Thoracic aorta (tissue), 2 donors: Measurements from ENCODE around the gene CAGE1. TPM values are rescaled to one million over a fixed set of nuclear protein-coding genes. Genes with fewer than 3 reads are reported as not detected.
"Not testable (repeated sequence)": the region's sequence is repeated elsewhere in the genome, so short reads cannot be mapped to it uniquely, and the experiment has no call there.

Experiments used
- ATAC-seq: fragments of 150-250 bp; one replicate; pipeline ENCODE4 v1.8.0; 2017; ENCODE audit warnings: low read depth; ENCODE audit not compliant: insufficient number of reproducible peaks, low FRiP score
- DNase-seq: peaks from one replicate; pipeline ENCODE4 v3.0.0-alpha.2; 2020; ENCODE audit warnings: low spot score
- H3K27ac ChIP-seq, 2 donors: fragments of 200-600 bp; sonication (generic); 1 replicate in 1 of 2; 2 replicates in 1 of 2; pipeline ENCODE4 v1.5.1; 2016; ENCODE audit warnings: mild to moderate bottlenecking in 2 of 2, moderate library complexity in 2 of 2
- H3K27me3 ChIP-seq: fragments of 200-600 bp; sonication (generic); replicated peaks from 2 replicates; pipeline ENCODE4 v1.6.0; 2016; ENCODE audit warnings: mild to moderate bottlenecking; ENCODE audit not compliant: insufficient read depth
- H3K36me3 ChIP-seq: fragments of 200-600 bp; sonication (generic); one replicate; pipeline ENCODE4 v1.5.1; 2016
- H3K4me1 ChIP-seq, 2 donors: fragments of 200-600 bp; sonication (generic); 1 replicate in 1 of 2; 2 replicates in 1 of 2; pipeline versions ENCODE4 v1.5.1 to v1.6.0; 2016; ENCODE audit warnings: low read depth in 2 of 2, mild to moderate bottlenecking in 1 of 2; ENCODE audit not compliant: control insufficient read depth in 1 of 2
- H3K4me3 ChIP-seq: fragments of 200-600 bp; sonication (generic); 2 replicates; pipeline ENCODE4 v1.5.1; 2016; ENCODE audit warnings: mild to moderate bottlenecking
- H3K9me3 ChIP-seq: fragments of 200-600 bp; sonication (generic); 2 replicates; pipeline ENCODE4 v1.5.1; 2016
- CTCF ChIP-seq: fragments of 200-600 bp; sonication (generic); IDR thresholded peaks from one replicate; pipeline ENCODE4 v1.5.1; 2019; ENCODE audit warnings: antibody characterized with exemption
- total RNA-seq, 2 donors: library from RNA; depleted of rRNA; stranded (reverse); fragments of >200 nt; gene quantifications; one replicate each; pipeline versions ENCODE4 v1.1.0 to v1.2.3, GENCODE V29; 2016

CAGE1 gene
- total RNA-seq, 2 donors from 2014 or later = not detected

- TF ChIP-seq CTCF = no peak
- Histone ChIP-seq H3K9me3 (no peaks in the 10 kb centered on the region), H3K4me3 (no peak overlapping the region), H3K27me3 (no peaks in the 10 kb centered on the region), H3K36me3 (no peaks in the 10 kb centered on the region), H3K27ac (no peak overlapping the region), H3K4me1 (no peaks in the 10 kb centered on the region)
- no peak for ATAC-seq
- DNase-seq = no peak
These were observed 45.7 kb downstream of the CAGE1 start for GRCh38 chr6:7343546-7344475.

GRCh38 chr6:7341989-7342742, 47.4 kb downstream of the CAGE1 start:
- Histone ChIP-seq H3K4me3 (no peak overlapping the region), H3K27ac (no peak overlapping the region), H3K36me3 (no peaks in the 10 kb centered on the region), H3K9me3 (no peaks in the 10 kb centered on the region), H3K4me1 (no peaks in the 10 kb centered on the region), H3K27me3 (no peaks in the 10 kb centered on the region)
- ATAC-seq (no peak), DNase-seq (no peak)
- no peak for TF ChIP-seq CTCF

GRCh38 chr6:7341271-7341670, 48.3 kb downstream of the CAGE1 start:
- Histone ChIP-seq H3K27ac (no peak overlapping the region), H3K36me3 (no peaks in the 10 kb centered on the region), H3K4me1 (no peaks in the 10 kb centered on the region), H3K9me3 (no peaks in the 10 kb centered on the region), H3K4me3 (no peak overlapping the region), H3K27me3 (no peaks in the 10 kb centered on the region)
- no peak for TF ChIP-seq CTCF
- ATAC-seq (no peak), DNase-seq (no peak)

- not testable (repeated sequence) for H3K27me3 ChIP-seq, DNase-seq, H3K4me3 ChIP-seq, ATAC-seq, H3K27ac ChIP-seq, H3K36me3 ChIP-seq, H3K9me3 ChIP-seq, H3K4me1 ChIP-seq
These were observed 50.4 kb downstream of the CAGE1 start for GRCh38 chr6:7339007-7339732.

GRCh38 chr6:7338031-7338430, 51.5 kb downstream of the CAGE1 start:
- no peak overlapping the region for H3K4me3 ChIP-seq
- TF ChIP-seq CTCF = no peak
- ATAC-seq (no peak), DNase-seq (no peak)
- H3K27ac ChIP-seq = no peak overlapping the region
- no peaks in the 10 kb centered on the region for H3K4me1 ChIP-seq
- H3K27me3 ChIP-seq = no peaks in the 10 kb centered on the region
- no peaks in the 10 kb centered on the region for H3K9me3 ChIP-seq
- H3K36me3 ChIP-seq = no peaks in the 10 kb centered on the region
